ENCODE results near the gene SOX12. TPM values are rescaled to one million over a fixed set of nuclear protein-coding genes. Genes with fewer than 3 reads are reported as not detected.

Gene SOX12
- total and polyA plus RNA-seq, 4 donors: 0.67 to 4.2 (median 1.7) TPM

GRCh38 chr20:330233-331149, 5.1 kb downstream of the SOX12 start:
- H3K36me3 ChIP-seq (ENCODE audit: control insufficient read depth in 4 of 4, insufficient read depth in 3 of 4, low read depth in 1 of 4, low read length in 3 of 4): no peaks in the 10 kb centered on the region
- H3K27ac ChIP-seq (ENCODE audit: low read depth in 1 of 2, low read length in 2 of 2): no peak overlapping the region
- TF ChIP-seq GABPA (IDR thresholded peaks at IDR 0.05 in 1 of 2, conservative IDR thresholded peaks at IDR 0.05 in 1 of 2) (no peak), MAX (IDR thresholded peaks at IDR 0.05) (no peak), TAF1 (conservative IDR thresholded peaks at IDR 0.05) (no peak), FOXA2 (IDR thresholded peaks at IDR 0.05) (no peak), YY1 (IDR thresholded peaks at IDR 0.05) (no peak), EGR1 (IDR thresholded peaks at IDR 0.05; ENCODE audit: low read depth in 2 of 2) (no peak), RXRA (IDR thresholded peaks at IDR 0.05) (no peak), NR2F2 (IDR thresholded peaks at IDR 0.05) (peak; percentile 88), HNF4G (IDR thresholded peaks at IDR 0.05) (no peak), JUND (IDR thresholded peaks at IDR 0.05) (no peak), FOXA1 (IDR thresholded peaks at IDR 0.05) (no peak), RAD21 (IDR thresholded peaks at IDR 0.05) (peak; percentile 86 to 89), SP1 (IDR thresholded peaks at IDR 0.05) (no peak), REST (IDR thresholded peaks at IDR 0.05) (no peak), HNF4A (conservative IDR thresholded peaks at IDR 0.05) (no peak)
- TF ChIP-seq, protein P1, sequence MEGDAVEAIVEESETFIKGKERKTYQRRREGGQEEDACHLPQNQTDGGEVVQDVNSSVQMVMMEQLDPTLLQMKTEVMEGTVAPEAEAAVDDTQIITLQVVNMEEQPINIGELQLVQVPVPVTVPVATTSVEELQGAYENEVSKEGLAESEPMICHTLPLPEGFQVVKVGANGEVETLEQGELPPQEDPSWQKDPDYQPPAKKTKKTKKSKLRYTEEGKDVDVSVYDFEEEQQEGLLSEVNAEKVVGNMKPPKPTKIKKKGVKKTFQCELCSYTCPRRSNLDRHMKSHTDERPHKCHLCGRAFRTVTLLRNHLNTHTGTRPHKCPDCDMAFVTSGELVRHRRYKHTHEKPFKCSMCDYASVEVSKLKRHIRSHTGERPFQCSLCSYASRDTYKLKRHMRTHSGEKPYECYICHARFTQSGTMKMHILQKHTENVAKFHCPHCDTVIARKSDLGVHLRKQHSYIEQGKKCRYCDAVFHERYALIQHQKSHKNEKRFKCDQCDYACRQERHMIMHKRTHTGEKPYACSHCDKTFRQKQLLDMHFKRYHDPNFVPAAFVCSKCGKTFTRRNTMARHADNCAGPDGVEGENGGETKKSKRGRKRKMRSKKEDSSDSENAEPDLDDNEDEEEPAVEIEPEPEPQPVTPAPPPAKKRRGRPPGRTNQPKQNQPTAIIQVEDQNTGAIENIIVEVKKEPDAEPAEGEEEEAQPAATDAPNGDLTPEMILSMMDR (IDR thresholded peaks at IDR 0.05; ENCODE audit: low read depth, low read length, missing input control): peak; percentile 71
- TF ChIP-seq, protein P2, sequence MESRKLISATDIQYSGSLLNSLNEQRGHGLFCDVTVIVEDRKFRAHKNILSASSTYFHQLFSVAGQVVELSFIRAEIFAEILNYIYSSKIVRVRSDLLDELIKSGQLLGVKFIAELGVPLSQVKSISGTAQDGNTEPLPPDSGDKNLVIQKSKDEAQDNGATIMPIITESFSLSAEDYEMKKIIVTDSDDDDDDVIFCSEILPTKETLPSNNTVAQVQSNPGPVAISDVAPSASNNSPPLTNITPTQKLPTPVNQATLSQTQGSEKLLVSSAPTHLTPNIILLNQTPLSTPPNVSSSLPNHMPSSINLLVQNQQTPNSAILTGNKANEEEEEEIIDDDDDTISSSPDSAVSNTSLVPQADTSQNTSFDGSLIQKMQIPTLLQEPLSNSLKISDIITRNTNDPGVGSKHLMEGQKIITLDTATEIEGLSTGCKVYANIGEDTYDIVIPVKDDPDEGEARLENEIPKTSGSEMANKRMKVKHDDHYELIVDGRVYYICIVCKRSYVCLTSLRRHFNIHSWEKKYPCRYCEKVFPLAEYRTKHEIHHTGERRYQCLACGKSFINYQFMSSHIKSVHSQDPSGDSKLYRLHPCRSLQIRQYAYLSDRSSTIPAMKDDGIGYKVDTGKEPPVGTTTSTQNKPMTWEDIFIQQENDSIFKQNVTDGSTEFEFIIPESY (IDR thresholded peaks at IDR 0.05): no peak
- TF ChIP-seq, protein P3, sequence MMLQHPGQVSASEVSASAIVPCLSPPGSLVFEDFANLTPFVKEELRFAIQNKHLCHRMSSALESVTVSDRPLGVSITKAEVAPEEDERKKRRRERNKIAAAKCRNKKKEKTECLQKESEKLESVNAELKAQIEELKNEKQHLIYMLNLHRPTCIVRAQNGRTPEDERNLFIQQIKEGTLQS (IDR thresholded peaks at IDR 0.05): no peak
- DNase-seq (ENCODE audit: low spot score): peak; percentile 53
- H3K9ac ChIP-seq (ENCODE audit: low read depth in 1 of 2, low read length in 2 of 2): no peak overlapping the region
- WGBS: 69% methylated on average over 16 of the region's 16 CpGs
- H3K4me3 ChIP-seq (ENCODE audit: low read depth in 1 of 3, low read length in 3 of 3): no peak overlapping the region
- no peaks in the 10 kb centered on the region for H3K27me3 ChIP-seq (ENCODE audit: control insufficient read depth in 4 of 4, insufficient read depth in 4 of 4, low read length in 3 of 4)
- H3K4me1 ChIP-seq (ENCODE audit: control insufficient read depth in 4 of 4, insufficient read depth in 4 of 4, low read length in 3 of 4): peaks cover 5 to 20% (median 8%) of the 10 kb centered on the region in 4 donors
- no peaks in the 10 kb centered on the region for H3K9me3 ChIP-seq (ENCODE audit: control insufficient read depth in 4 of 4, low read length in 3 of 4)

Measured in liver (tissue), 9 donors.